ENCODE measurements around the gene HSDL2. TPM values are rescaled to one million over a fixed set of nuclear protein-coding genes. Genes with fewer than 3 reads are reported as not detected.

Gene HSDL2
- total RNA-seq, 1 experiment from 2014 or later, result 60.6 TPM

DNA sequence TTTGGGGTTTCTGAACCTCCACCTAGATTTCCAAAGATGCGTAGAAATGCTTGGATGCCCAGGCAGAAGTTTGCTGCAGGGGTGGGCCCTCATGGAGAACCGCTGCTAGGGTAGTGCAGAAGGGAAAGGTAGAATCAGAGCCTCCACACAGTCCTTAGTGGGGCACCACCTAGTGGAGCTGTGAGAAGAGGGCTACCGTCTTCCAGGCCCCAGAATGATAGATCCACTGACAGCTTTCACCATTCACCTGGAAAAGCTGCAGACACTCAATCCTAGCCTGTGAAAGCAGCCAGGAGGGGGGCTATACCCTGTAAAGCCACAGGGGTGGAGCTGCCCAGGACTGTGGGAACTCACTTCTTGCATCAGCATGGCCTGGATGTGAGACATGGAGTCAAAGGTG is 13.3 kb upstream of the HSDL2 start:
- POLR2A ChIA-PET (ENCODE audit: unreplicated experiment), result no interaction called here
- Histone ChIP-seq H3K27me3 (ENCODE audit: insufficient read depth, low read depth) (no peaks in the 10 kb centered on the region), H3F3A (ENCODE audit: insufficient read depth, low read depth) (0 out of 2 replicates have a peak, but pooled peaks cover 3% of the 10 kb centered on the region), H4K20me1 (ENCODE audit: insufficient read depth) (no peaks in the 10 kb centered on the region), H3K36me3 (ENCODE audit: low read depth) (no peaks in the 10 kb centered on the region), H3K9me3 (ENCODE audit: insufficient read depth, low read depth) (peaks cover 16% of the 10 kb centered on the region), H3K4me1 (replicated peaks; ENCODE audit: insufficient read depth) (no peaks in the 10 kb centered on the region), H3K27ac (no peak overlapping the region), H2AFZ (no peak overlapping the region), H3K4me2 (no peak overlapping the region), H3K79me2 (ENCODE audit: low read depth) (no peaks in the 10 kb centered on the region), H3K4me3 (no peak overlapping the region), H3K9me2 (ENCODE audit: insufficient read depth) (no peaks in the 10 kb centered on the region)
- no peak for DNase-seq
- intact Hi-C loops (cut with micrococcal nuclease; ENCODE audit: unreplicated experiment), result loop anchor here (10.0 kb wide), 1 partner anchor 602 kb away; no protein-coding TSS in a partner anchor
- TF ChIP-seq EZH2 (IDR thresholded peaks at IDR 0.05; ENCODE audit: low read depth) (no peak), CTCF (conservative IDR thresholded peaks at IDR 0.05) (no peak)
- CTCF ChIA-PET, result interaction anchor here (1.2 to 1.7 kb wide), 2 partner anchors 13 to 269 kb away, joined by 5 to 6 read pairs; partner anchors contain the start of gene HSDL2
- BruUV-seq (replicated peaks), result no TSS peak

- no TSS peak for BruUV-seq (replicated peaks)
Measured at GRCh38 chr9:112367465-112367864, 12.4 kb upstream of the HSDL2 start.

GRCh38 chr9:112369817-112370216 is 10.1 kb upstream of the HSDL2 start:
- Histone ChIP-seq H3K36me3 (ENCODE audit: low read depth) (no peaks in the 10 kb centered on the region), H3K27me3 (ENCODE audit: insufficient read depth, low read depth) (no peaks in the 10 kb centered on the region), H4K20me1 (ENCODE audit: insufficient read depth) (no peaks in the 10 kb centered on the region), H3K4me2 (no peak overlapping the region), H3K27ac (no peak overlapping the region), H3F3A (ENCODE audit: insufficient read depth, low read depth) (no peaks in the 10 kb centered on the region), H2AFZ (no peak overlapping the region), H3K4me1 (replicated peaks; ENCODE audit: insufficient read depth) (no peaks in the 10 kb centered on the region), H3K9me3 (ENCODE audit: insufficient read depth, low read depth) (peaks cover 16% of the 10 kb centered on the region), H3K79me2 (ENCODE audit: low read depth) (no peaks in the 10 kb centered on the region), H3K4me3 (no peak overlapping the region), H3K9me2 (ENCODE audit: insufficient read depth) (no peaks in the 10 kb centered on the region)
- no peak for DNase-seq
- BruUV-seq (replicated peaks), result no TSS peak
- TF ChIP-seq EZH2 (IDR thresholded peaks at IDR 0.05; ENCODE audit: low read depth) (no peak), CTCF (conservative IDR thresholded peaks at IDR 0.05) (no peak)
- ChIA-PET POLR2A (ENCODE audit: unreplicated experiment) (no interaction called here), CTCF (no interaction called here)
- intact Hi-C loops (cut with micrococcal nuclease; ENCODE audit: unreplicated experiment), result loop anchor here (10.0 kb wide), 4 partner anchors 345 to 605 kb away; partner anchors contain the start of genes INIP, SLC46A2 and UGCG

More at GRCh38 chr9:112367465-112367864, 12.4 kb upstream of the HSDL2 start:
- DNase-seq, result no peak
- no peak overlapping the region for H3K27ac ChIP-seq
- H3K9me2 ChIP-seq (ENCODE audit: insufficient read depth), result no peaks in the 10 kb centered on the region
- no peak overlapping the region for H2AFZ ChIP-seq
- H3K36me3 ChIP-seq (ENCODE audit: low read depth), result no peaks in the 10 kb centered on the region
- no peak overlapping the region for H3K4me3 ChIP-seq
- POLR2A ChIA-PET (ENCODE audit: unreplicated experiment), result no interaction called here
- no peaks in the 10 kb centered on the region for H3K27me3 ChIP-seq (ENCODE audit: insufficient read depth, low read depth)
- H3K9me3 ChIP-seq (ENCODE audit: insufficient read depth, low read depth), result peaks cover 16% of the 10 kb centered on the region
- TF ChIP-seq EZH2 (IDR thresholded peaks at IDR 0.05; ENCODE audit: low read depth), result no peak
- no peak for TF ChIP-seq CTCF (conservative IDR thresholded peaks at IDR 0.05)
- H3K4me2 ChIP-seq, result no peak overlapping the region
- CTCF ChIA-PET, result interaction anchor here (1.7 kb wide), 1 partner anchor 12 kb away, joined by 5 read pairs; the partner anchor contains the start of gene HSDL2
- no peaks in the 10 kb centered on the region for H3K79me2 ChIP-seq (ENCODE audit: low read depth)
- 0 out of 2 replicates have a peak, but pooled peaks cover 3% of the 10 kb centered on the region for H3F3A ChIP-seq (ENCODE audit: insufficient read depth, low read depth)
- no peaks in the 10 kb centered on the region for H4K20me1 ChIP-seq (ENCODE audit: insufficient read depth)
- no peaks in the 10 kb centered on the region for H3K4me1 ChIP-seq (replicated peaks; ENCODE audit: insufficient read depth)
- intact Hi-C loops (cut with micrococcal nuclease; ENCODE audit: unreplicated experiment), result loop anchor here (10.0 kb wide), 1 partner anchor 603 kb away; no protein-coding TSS in a partner anchor

Measured in PC-9 (cell line).